Body of pancreas (tissue), 4 donors: ENCODE data around the gene PPP4R2. TPM values are rescaled to one million over a fixed set of nuclear protein-coding genes. Genes with fewer than 3 reads are reported as not detected.

ENCODE experiments used
- ATAC-seq: fragments of 150-250 bp; one replicate; pipeline ENCODE4 v1.9.1; 2016
- DNase-seq, 4 donors: peaks; one replicate each; pipeline ENCODE4 v3.0.0-alpha.2; 2019
- H3K27ac ChIP-seq, 4 donors: fragments of 200-600 bp; sonication (generic); 1 replicate in 3 of 4; 2 replicates in 1 of 4; pipeline versions ENCODE4 v1.5.1 to v1.6.1; 2016 to 2019; ENCODE audit warnings: mild to moderate bottlenecking in 1 of 4, mixed read lengths in 1 of 4, moderate library complexity in 1 of 4
- H3K27me3 ChIP-seq, 2 donors: fragments of 200-600 bp; sonication (generic); one replicate each; pipeline ENCODE4 v1.6.0; 2016; ENCODE audit warnings: mild to moderate bottlenecking in 1 of 2
- H3K36me3 ChIP-seq, 2 donors: fragments of 200-600 bp; sonication (generic); replicated peaks in 1 of 2; 2 replicates each; pipeline ENCODE4 v1.5.1; 2016; ENCODE audit warnings: low read depth in 2 of 2; ENCODE audit not compliant: insufficient read depth in 1 of 2
- H3K4me1 ChIP-seq: fragments of 200-600 bp; sonication (generic); one replicate; pipeline ENCODE4 v1.6.0; 2016
- H3K4me3 ChIP-seq, 2 donors: fragments of 200-600 bp; sonication (generic); 1 replicate in 1 of 2; 2 replicates in 1 of 2; pipeline ENCODE4 v1.5.1; 2016 to 2019
- H3K9me3 ChIP-seq, 3 donors: fragments of 200-600 bp; sonication (generic); 1 replicate in 2 of 3; 2 replicates in 1 of 3; pipeline ENCODE4 v1.5.1; 2016
- POLR2A ChIP-seq, 3 donors: fragments of 450-650 bp; IDR thresholded peaks; one replicate each; pipeline ENCODE4 v1.6.1; 2016; ENCODE audit warnings: antibody characterized with exemption in 3 of 3, mild to moderate bottlenecking in 2 of 3
- WGBS, 2 donors: methylation state at CpG; one replicate each; pipeline ENCODE4 v1.1.5; 2017; 5-methylcytosine and 5-hydroxymethylcytosine counted together
- intact Hi-C: fragments of 100-400 bp; cut with DNase I; formaldehyde crosslinking; loops from one replicate; pipeline ENCODE4 v1.15.1; 2023
- total RNA-seq, 2 donors: library from RNA; depleted of rRNA; stranded (reverse); fragments of >200 nt; gene quantifications; one replicate each; pipeline ENCODE4 v1.1.0, GENCODE V29; 2016
- TF ChIP-seq, protein P1 (sequence below), 7 experiments: fragments of 450-650 bp in 4 of 7; fragments of 200-600 bp in 3 of 7; sonication (generic) in 3 of 7; IDR thresholded peaks; one replicate each; pipeline ENCODE4 v1.5.1; 2016 to 2019; ENCODE audit warnings: antibody characterized with exemption in 7 of 7

PPP4R2 gene
- total RNA-seq, 2 donors from 2014 or later = 21.5 to 28.0 TPM

DNA sequence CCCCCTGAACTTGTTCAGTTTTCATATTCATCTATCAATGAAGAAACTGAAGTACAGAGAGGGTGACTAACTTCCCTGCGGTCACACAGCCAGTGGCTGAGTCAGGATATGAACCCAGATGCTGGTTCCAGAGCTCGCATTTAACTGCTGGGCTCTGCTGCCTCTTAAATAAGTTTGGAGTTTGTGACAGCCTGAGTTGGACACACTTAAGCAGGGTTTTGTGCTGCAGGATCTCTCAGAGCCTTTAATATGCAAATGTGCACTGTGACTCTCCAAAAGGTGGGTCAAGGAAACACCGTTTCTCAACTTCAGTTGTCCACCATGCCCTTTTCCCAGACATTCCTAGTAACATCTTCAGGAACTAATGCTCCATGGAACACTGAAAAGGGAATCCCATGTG, 110.6 kb downstream of the PPP4R2 start:
- no peak for DNase-seq
- intact Hi-C loops = no loop called here
- H3K4me3 ChIP-seq = no peak overlapping the region
- no peaks in the 10 kb centered on the region for H3K27me3 ChIP-seq
- H3K4me1 ChIP-seq = no peaks in the 10 kb centered on the region
- H3K27ac ChIP-seq = no peak overlapping the region
- no peaks in the 10 kb centered on the region for H3K9me3 ChIP-seq
- no peak for ATAC-seq
- TF ChIP-seq, protein P1, sequence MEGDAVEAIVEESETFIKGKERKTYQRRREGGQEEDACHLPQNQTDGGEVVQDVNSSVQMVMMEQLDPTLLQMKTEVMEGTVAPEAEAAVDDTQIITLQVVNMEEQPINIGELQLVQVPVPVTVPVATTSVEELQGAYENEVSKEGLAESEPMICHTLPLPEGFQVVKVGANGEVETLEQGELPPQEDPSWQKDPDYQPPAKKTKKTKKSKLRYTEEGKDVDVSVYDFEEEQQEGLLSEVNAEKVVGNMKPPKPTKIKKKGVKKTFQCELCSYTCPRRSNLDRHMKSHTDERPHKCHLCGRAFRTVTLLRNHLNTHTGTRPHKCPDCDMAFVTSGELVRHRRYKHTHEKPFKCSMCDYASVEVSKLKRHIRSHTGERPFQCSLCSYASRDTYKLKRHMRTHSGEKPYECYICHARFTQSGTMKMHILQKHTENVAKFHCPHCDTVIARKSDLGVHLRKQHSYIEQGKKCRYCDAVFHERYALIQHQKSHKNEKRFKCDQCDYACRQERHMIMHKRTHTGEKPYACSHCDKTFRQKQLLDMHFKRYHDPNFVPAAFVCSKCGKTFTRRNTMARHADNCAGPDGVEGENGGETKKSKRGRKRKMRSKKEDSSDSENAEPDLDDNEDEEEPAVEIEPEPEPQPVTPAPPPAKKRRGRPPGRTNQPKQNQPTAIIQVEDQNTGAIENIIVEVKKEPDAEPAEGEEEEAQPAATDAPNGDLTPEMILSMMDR (IDR thresholded peaks at IDR 0.05) = no peak
- no peak for TF ChIP-seq POLR2A (IDR thresholded peaks at IDR 0.05)
- no peaks in the 10 kb centered on the region for H3K36me3 ChIP-seq
- 86 to 90% methylated on average over 2 to 3 of the region's 3 CpGs for WGBS, 2 donors

DNA sequence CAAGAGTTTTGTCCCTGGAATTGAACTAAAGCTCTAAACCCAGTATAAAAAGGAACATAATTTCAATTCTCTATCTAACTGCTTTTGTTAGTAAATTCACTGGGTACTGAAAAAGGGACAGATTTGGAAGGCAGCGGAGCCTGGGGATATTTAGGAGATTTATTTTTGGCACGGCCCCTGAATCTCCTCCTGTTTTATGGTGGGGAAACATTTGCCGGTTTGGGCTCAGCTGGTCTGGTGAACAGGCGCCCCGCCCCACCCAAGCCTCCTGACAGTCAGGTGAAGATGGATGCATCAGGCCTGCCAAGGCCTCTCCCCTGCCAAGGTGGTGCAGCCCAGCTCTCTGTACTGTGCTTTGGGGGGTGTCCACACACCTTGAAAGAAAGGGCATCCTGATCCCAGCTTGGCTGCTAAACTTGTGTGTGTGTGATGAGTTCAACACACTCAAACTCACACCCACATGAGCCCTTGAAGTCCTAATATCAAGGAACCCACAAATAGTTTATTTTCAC, 111.1 kb downstream of the PPP4R2 start:
- Histone ChIP-seq H3K27me3 (no peaks in the 10 kb centered on the region), H3K4me1 (no peaks in the 10 kb centered on the region), H3K9me3 (no peaks in the 10 kb centered on the region), H3K36me3 (no peaks in the 10 kb centered on the region), H3K4me3 (no peak overlapping the region), H3K27ac (no peak overlapping the region)
- WGBS, 2 donors = 87 to 90% methylated on average over 5 of the region's 5 CpGs
- intact Hi-C loops = no loop called here
- TF ChIP-seq POLR2A (IDR thresholded peaks at IDR 0.05) = no peak
- TF ChIP-seq, protein P1 (IDR thresholded peaks at IDR 0.05) = no peak
- ATAC-seq (no peak), DNase-seq (no peak)

DNA sequence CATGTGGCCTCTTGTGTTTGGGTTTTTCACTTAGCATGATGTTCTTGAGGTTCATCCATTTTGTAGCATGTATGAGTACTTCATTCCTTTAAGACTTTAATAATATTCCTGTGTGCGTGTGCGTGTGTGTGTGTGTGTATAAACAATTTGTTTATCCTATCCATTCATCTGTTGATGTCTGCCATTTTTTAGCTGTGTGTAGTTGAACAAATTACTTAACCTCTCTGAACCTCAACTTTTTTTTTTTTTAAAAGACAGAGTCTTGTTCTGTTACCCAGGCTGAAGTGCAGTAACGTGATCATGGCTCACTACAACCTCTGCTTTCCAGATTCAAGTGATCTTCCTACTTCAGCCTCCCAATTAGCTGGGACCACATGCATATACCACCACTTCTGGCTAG, 112.1 kb downstream of the PPP4R2 start:
- 89 to 97% methylated on average over 3 of the region's 3 CpGs for WGBS, 2 donors
- intact Hi-C loops = no loop called here
- Histone ChIP-seq H3K4me3 (no peak overlapping the region), H3K27ac (no peak overlapping the region), H3K27me3 (no peaks in the 10 kb centered on the region), H3K36me3 (no peaks in the 10 kb centered on the region), H3K4me1 (no peaks in the 10 kb centered on the region), H3K9me3 (no peaks in the 10 kb centered on the region)
- ATAC-seq (no peak), DNase-seq (no peak)
- TF ChIP-seq, protein P1 (IDR thresholded peaks at IDR 0.05) = no peak
- no peak for TF ChIP-seq POLR2A (IDR thresholded peaks at IDR 0.05)

GRCh38 chr3:73110530-73110929, 113.9 kb downstream of the PPP4R2 start:
- TF ChIP-seq, protein P1 (IDR thresholded peaks at IDR 0.05) = no peak
- TF ChIP-seq POLR2A (IDR thresholded peaks at IDR 0.05) = no peak
- 79 to 84% methylated on average over 20 of the region's 20 CpGs for WGBS, 2 donors
- DNase-seq (no peak), ATAC-seq (no peak)
- Histone ChIP-seq H3K4me1 (no peaks in the 10 kb centered on the region), H3K9me3 (no peaks in the 10 kb centered on the region), H3K36me3 (no peaks in the 10 kb centered on the region), H3K27me3 (no peaks in the 10 kb centered on the region), H3K27ac (no peak overlapping the region), H3K4me3 (no peak overlapping the region)
- intact Hi-C loops = no loop called here

GRCh38 chr3:73114711-73115110, 118.1 kb downstream of the PPP4R2 start:
- no peaks in the 10 kb centered on the region for H3K36me3 ChIP-seq
- TF ChIP-seq, protein P1 (IDR thresholded peaks at IDR 0.05) = no peak
- TF ChIP-seq POLR2A (IDR thresholded peaks at IDR 0.05) = no peak
- H3K4me1 ChIP-seq = no peaks in the 10 kb centered on the region
- no peak overlapping the region for H3K27ac ChIP-seq
- no peaks in the 10 kb centered on the region for H3K27me3 ChIP-seq
- DNase-seq (no peak), ATAC-seq (no peak)
- intact Hi-C loops = no loop called here
- WGBS, 2 donors = 75 to 91% methylated on average over 3 of the region's 3 CpGs
- H3K4me3 ChIP-seq = no peak overlapping the region
- no peaks in the 10 kb centered on the region for H3K9me3 ChIP-seq
